HS-5 (cell line): ENCODE results near the gene CCDC57.
"Not testable (repeated sequence)": the region's sequence is repeated elsewhere in the genome, so short reads cannot be mapped to it uniquely, and the experiment has no call there.

ENCODE experiments used
- DNase-seq: peaks from one replicate; pipeline ENCODE4 v3.0.0-alpha.2; 2012; ENCODE audit warnings: low read depth

Gene CCDC57

DNA sequence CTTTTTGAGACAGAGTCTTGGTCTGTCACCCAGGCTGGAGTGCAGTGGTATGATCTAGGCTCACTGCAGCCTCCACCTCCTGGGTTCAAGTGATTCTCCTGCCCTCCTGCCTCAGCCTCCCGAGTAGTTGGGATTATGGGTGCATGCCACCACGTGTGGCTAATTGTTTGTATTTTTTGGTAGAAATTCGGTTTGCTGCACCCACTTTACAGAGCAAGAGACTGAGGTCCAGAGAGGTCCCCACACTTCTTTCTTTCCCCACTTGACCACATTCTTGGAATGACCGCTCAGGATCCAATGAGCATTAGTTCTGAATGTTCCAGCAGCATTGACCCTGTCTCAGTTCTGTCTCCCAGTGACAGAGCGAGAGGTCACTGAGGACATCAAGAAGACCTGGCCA, 10.9 kb upstream of the CCDC57 start:
- DNase-seq, result no peak

DNA sequence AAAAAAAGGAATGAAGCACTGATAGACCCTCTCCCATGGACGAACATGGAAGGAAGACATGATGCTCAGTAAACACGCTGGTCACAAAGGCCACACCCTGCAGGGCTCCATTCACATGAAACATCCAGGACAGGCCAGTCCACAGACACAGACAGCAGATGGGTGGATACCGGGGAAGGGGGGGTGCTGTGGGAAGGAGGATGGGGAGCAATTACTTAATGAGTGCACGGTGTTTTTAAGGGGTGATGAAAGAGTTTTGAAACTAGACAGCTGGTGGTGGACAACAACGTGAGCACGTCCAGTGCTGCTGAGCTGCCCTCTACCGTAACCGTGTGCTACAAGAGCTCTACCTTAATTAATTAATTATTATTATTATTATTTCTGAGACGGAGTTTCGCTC, 10.2 kb upstream of the CCDC57 start:
- no peak for DNase-seq

DNA sequence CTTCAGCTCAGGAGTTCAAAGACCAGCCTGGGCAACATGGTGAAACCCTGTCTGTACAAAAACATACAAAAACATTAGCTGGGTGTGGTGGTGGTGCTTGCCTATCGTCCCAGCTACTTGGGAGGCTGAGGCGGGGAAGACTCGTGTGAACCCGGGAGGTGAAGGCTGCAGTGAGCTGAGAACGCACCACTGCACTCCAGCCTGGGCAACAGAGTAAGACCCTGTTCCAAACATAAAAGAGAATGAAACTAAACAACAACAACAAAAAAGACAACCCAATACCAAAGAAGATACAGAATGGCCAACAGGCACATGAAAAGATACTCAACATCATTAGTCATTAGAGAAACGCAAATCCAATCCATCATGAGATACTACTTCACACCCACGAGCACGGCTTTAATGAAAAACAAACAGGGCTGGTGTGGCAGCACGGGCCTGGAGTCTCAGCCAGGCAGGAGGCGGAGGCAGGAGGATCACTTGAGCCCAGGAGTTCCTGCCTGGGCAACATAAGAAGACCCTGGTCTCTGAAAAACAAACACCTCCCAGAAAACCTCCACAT, 8.8 kb upstream of the CCDC57 start:
- DNase-seq, result no peak

DNA sequence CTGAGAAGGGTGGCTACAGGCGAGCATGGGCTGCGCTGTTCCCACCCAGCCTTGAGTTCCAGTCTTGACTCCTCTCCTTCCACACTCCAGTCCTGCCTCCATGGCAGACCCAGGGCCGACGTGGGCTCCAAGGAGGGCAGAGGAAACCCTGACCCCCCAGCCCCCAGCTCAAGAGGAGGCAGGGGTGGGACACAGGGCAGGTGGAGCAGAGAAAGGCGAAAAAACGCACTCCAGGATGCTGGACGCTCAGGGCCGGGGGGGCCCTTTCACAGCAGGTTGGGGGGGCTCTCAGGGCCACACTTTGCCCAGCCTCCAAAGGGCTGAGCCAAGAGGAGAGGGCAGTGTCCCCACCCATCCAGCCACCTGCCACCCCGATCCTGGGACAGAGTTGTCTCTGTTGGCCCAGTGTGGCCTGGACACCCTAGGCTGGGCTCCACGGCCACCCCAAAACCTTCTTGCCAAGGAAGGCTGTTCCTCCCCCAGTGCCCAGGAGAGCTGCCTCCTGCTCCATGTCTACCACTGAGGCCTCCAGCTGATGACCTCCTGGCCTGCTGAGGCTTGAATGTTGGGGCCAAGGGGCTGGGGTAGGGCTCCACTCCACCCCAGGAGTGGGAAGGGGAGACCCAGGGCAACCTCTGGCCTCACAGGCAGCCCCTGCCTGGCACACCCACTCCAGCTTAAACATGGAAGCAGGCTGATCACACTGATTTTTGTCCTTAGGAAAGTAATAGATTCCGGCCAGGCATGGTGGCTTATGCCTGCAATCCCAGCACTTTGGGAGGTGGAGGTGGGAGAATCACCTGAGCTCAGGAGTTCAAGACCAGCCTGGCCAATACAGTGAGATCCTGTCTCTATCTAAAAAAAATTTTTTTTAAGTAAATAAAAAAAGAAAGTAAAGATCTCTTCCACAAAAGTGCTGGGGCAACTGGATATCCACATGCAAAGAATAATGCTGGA, 7.4 kb upstream of the CCDC57 start:
- no peak for DNase-seq

DNA sequence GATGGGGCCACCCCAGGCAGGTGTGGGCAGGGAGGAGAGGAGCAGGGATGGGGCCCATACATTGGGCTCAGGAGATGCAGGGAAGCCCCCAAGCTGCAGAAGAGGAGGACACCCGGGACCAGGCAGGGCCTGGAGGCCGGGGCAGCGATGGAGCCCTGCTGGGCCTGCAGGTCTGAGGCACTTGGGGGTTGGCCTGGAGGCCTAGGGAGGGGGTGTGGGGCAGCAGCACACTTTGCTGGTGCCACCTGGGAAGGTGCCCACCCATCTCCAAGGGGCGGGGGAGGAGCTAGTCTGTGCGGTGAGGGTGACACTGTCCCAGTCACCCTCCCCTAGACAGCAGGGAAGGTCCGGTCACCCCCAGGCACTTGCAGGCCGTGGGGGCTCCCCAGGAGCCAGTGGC, 6.4 kb upstream of the CCDC57 start:
- no peak for DNase-seq

DNA sequence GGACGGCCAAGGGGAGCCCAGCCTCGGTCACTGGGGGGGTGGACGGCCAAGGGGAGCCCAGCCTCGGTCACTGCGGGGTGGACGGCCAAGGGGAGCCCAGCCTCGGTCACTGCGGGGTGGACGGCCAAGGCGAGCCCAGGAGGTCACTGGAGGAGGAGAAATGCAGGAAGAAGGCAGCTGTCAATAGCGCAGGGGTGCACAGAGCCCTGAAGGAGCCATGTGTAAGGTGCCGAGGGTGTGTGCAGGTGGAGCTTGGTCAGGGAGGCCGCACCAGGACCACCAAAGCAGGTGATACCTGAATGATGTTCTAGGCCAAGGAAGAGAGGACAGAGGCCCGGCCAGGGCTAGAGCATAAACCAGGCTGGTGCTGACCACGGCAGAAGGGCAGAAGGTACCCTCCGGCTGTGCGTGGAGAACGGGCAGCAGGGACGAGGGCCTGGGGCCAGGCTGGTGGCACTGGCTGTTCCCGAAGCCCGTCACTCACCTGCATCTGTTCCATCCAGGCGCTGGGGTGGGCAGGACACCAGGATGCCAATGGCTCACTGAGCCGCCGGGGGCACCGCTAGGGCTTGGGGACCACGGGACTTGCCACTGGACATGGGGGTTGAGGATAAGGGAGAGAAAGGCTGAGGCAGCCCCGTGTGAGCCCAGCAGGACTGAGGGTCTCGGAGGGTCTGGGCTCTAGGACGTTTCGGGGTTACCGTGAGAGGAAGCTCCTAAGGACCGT, 5.9 kb upstream of the CCDC57 start:
- DNase-seq, result no peak

DNA sequence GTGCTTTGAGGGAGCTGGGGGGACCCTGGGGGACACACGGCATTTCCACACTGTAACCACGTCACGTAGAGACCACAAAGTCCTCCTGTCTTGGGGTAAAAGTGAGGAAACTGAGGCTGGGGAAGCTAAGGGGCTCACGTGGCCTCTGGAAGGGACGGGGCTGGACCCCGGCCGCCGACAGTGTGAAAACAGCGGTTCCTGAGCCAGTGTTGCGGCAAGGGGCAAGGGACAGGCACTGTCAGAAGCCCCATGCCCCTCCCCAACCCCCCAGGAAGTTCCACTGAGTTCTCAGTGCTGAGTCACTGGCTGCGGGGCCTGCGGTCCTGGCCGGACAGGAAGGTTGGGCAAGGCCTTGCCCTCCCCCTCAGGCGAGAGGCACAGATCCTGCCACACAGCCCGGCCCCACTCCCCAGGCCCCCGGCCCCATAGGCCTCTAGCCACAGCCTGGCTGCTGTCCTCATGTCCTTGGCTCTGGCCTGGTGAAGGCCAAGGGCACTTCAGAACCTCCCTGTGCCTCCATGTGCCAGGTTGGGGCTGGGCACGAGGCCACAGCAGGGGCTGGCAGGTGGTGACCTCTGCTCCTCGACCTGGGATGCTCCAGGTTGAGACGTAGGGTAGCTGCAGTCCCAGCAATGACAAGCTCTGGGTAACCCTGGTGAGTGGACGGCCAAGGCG, 5.0 kb upstream of the CCDC57 start:
- DNase-seq, result peak; percentile 81

DNA sequence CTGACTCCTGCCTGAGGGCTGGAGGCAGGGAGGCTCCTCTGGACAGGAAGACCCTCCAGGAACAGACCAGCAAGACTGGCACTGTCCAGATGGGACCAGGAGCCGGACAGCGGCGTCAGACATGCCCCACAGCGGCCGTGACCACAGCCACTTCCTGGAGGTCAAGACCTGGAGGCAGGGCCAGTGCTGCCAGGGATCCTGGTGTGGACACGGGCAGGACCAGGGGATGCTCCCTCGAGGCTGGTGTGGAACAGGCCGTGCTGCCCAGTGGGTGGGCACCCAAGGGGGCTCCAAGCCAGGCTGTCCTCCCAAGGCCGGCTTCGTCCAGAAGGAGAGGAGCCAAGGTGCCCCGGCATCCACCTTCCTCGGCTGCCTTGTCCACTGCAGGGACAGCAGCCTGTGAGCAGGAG, 4.5 kb upstream of the CCDC57 start:
- no peak for DNase-seq

DNA sequence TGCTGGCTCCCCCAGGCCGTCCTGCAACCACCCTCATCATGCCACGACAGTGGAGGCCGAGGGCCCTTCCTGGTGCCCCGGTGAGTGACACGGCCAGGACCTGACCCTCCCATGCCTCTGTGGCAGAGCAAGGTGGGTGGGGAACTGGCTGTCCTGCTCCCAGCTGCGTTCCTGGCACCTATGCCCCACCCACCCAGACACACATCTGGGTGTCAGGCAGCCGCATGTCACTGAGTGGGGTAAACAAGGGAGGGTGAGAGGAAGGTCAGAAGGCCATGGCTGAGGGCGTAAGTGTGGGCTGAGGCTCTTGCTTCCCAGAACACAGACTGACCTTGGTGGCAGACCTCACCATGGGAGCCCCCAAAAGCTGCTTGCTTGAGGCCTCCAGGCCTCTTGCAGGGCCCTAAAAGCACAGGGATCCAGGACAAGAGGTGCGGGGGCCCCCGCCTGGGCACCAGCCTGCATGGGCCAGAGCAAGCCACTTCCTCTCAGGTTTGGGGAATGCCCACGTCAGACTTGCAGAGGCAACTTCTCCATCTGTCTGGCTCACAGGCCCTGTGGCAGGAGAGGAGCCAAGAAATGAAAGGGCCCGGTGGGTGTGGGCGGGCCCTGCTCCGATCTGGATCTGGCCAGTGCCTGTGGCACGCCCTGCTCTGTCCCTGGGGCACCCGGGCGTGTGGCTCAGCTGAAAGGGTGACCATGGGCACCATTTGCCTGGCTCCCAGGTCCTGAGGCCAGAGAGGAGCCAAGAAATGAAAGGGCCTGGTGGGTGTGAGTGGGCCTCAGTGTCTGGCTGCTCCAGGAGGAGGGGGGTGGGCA, 3.9 kb upstream of the CCDC57 start:
- peak; percentile 79 for DNase-seq

DNA sequence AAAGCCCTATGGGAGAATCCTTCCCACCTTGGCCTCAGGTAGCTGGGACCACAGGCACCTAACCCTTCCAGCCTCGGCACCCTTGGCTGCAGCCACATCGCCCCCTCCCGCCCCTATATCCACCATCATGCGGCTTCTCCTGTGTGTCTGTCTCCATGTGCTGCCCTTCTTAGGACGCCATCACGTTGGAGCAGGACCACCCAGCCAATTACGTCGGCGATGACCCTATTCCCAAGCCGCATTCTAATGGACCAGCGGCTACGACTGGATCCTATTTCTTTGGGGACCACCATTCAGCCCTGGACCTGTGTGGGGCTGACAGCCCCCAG, 3.3 kb upstream of the CCDC57 start:
- no peak for DNase-seq

DNA sequence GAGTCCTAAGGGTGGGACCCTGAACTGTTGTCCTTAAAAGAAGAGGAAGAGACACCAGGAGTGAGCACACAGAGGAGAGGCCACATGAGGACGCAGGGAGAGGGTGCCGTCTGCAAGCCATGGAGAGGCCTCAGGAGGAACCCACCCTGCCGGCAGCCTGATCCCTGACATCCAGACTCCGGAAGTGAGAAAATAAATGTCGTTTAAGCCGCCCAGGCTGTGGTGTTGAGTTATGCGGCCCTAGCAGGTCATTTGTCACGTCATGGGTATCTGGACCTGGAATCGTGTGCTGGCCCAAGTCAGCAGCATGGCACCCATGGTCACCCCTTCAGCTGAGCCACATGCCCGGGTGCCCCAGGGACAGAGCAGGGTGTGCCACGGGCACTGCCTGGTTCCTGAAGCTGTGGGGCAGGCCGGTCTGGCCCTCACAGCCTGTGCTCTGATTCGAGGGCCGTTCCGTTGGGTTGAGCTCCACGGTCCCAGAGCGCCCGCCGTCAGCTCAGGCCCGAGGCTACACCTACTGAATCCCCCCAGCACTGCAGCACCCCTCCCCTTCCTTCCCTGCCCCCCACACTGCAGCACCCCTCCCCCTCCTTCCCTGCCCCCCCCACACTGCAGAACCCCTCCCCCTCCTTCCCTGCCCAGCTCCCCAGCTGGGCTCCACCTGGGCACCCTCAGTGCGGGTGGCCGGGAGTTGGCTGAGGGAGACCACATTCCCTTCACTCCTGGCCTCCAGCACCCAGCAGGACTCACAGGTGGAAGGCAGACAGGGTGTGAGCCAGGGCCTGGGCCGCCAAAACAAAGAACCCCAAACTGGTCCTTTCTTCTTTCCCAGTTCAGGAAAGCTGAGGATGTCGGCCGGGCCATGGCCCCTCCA, 2.7 kb upstream of the CCDC57 start:
- DNase-seq, result no peak

DNA sequence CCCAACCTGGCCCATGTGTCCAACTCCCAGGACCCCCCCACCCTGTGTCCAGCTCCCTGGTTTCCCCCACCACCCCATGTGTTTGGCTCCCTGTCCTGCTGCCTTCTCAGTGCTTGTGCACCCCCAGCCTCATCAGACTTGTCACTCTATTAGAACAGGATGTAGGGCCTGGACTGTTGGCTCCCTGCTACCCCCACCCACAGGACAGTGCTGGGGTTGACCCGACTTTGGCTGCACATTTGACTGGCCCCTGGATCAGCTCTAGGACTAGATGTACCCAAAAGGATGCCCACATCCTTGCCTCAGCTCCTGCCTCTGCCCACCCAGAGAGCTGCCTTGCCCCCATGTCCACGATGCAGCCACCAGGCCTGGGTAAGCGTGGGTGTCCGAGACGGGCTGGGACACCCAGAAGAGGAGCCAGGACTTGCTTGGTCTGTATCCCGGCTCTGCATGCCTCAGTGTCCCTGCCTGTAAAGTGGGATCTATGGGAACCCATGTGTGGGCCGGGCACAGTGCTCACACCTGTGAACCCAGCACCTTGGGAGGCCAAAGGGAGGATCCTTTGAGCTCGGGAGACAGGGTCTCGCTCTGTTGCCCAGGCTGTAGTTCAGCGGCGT, 1.5 kb upstream of the CCDC57 start:
- no peak for DNase-seq

DNA sequence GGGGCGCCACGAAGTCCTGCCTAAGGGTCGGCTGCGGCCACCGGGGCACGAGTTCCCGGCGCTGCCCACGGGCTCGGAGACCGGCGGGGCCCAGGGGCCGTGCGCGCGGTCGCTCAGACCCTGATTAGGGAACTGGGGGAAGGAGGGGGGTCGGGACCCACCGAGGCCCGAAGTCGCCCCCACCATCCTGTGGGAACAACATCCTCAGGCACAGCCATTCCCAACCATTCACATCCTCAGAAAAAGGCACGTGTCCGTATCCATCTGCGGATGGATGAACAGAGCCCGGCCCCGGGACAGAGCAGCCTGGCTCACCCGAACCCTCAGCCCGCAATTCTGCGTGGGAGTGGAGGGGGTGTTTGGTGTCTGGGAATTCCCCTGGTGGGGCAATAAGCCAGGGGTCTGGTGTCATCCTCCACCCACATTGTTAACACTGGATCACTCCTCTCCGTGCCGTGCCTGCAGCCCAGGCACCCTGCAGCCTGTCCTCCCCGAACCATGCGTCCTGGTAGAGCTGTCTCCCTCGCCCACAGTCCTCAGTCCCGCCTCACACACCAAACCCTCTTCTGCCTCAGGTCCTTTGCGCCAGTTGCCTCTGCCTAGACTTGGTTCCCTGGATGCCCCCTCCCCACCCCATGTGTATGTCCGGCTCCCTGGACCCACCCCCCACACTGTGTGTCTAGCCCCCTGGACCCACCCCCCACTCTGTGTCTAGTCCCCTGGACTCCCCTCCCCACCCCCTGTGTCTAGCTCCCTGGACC, 789 bp upstream of the CCDC57 start:
- DNase-seq, result peak; percentile 57

DNA sequence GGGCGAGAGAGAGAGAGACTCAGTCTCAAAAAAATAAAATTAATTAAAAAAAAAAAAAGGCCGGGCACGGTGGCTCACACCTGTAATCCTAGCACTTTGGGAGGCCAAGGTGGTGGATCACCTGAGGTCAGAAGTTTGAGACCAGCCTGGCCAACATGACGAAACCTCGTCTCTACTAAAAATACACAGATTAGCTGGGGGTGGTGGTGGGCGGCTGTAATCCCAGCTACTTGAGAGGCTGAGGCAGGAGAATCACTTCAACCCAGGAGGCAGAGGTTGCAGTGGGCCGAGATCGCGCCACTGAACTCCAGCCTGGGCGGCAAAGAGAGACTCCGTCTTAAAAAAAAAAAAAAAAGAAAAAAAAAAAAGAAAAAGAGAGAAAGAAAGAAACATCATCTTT, 2.0 kb downstream of the CCDC57 start:
- DNase-seq, result not testable (repeated sequence)

DNA sequence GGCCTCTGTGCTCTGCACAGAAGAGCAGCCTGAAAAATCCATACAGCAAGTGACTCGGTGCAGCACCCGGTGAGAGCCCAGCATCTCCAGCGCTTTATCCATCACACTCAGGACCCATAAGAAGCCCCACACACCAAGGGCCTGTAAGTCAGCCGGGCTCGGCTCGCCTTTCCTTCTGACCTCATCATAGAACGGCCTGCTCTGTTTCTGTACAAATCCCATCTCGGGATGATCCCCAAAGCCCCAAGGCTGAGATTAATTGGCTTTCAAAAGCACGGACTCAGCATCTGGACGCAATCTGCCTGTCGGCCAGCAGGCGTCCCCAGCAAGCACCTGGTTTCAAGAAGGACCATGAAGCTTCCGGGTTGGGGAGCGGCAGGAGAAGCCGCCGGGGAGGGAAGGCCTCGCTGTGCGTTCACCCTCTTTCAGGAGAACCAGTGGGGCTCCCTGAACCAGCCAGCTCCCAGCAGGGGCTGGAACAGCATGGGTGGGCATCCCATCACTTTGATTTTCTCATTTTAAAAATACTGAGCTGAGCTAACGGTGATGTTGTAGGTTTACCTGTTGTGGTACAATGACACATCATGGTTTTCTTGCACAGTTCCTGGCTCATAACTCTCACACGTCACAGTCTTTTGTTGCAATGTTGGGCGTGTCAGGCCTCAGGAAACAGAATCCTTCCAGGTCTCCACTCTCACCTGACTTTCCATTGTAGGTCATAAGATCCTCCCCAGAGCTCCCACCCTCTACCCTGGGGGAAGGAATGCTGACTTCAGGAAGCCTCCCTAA, 6.7 kb downstream of the CCDC57 start:
- DNase-seq, result peak; percentile 68

DNA sequence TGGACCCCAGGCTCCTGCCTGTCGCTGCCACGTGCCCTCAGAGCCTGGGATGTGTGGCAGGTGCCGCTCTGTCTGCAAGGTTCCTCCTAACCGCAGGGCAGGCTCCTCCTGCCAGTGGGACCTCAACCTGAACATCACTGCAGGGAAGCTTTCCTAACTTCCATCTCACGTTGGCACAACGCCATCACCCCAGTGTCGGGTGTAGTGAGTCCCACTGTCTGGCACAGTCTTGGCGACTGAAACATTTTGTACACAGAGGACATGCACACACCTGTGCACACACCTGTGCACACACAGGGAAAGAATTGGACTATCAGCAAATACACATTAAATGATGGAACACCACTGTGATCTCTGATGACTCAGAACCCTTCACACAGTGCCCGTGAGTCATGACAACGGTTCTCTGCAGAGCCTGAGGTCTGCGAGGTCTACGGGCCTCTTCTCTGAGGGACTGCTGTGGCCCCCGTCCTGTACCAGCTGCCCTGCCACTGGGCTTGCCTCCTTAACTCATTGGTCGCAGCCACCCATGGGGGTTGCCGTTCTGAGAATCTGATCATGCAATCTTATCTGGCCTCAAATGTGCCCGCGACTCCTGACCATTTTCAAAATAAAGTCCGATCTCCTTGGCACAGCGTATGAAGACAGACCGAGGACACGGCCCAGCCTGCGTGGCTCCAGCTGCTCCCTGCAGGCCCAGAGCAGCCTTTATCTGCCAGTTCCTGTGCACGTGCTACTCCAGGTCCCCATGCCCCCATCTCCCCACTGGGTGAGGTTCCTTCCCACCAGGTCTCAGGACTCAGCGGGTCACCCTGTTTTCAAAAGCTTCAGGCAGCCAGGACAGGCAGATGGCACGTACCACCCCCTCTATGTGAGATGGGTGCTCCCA, 7.6 kb downstream of the CCDC57 start:
- peak; percentile 60 for DNase-seq

DNA sequence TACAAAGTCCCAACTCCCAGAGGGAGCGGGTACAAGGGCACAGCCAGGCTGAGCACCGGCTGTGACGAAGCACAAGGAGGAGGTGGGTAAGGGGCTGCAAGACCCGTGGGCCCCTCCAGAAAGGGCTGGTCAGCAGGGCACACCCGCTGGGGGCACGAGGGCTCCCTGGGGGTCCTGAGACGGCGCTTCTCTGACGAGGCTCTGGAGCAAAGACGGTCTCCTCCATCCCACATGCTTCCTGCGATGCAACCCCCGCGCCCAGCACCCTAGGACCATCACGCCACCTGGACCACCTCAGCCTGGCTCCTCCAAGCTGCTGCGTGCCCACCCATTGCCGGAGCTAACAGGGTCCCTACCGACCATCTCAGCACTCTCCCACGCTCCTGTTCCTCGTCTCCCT, 8.7 kb downstream of the CCDC57 start:
- DNase-seq, result no peak

DNA sequence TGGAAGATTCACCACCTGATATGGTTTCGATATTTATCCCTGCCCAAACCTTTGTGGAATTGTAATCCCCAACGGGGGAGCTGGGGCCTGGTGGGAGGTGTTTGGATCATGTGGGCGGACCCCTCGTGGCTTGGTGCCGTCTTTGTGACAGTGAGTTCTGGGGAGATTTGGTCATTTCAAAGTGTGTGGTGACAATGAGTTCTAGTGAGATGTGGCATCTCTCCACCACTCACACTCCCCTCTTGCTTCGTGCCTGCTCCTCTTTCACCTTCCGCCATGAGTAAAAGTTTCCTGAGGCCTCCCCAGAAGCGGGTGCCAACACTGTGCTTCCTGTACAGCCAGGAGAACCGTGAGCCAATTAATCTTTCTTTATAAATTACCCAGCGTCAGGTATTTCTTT, 9.7 kb downstream of the CCDC57 start:
- no peak for DNase-seq
